Head of caudate nucleus (tissue), 42 donors: ENCODE data around the gene RNF11.
"Not testable (repeated sequence)": the region's sequence is repeated elsewhere in the genome, so short reads cannot be mapped to it uniquely, and the experiment has no call there.

ENCODE experiments used
- DNase-seq, 42 donors: peaks; one replicate each; pipeline versions ENCODE4 v3.0.0 to v3.0.0-alpha.2; 2020 to 2021; ENCODE audit warnings: mixed read lengths in 7 of 42
- intact Hi-C: fragments of 100-400 bp; cut with DNase I; formaldehyde crosslinking; loops from one replicate; pipeline ENCODE4 v1.15.0; 2022

RNF11 gene

DNA sequence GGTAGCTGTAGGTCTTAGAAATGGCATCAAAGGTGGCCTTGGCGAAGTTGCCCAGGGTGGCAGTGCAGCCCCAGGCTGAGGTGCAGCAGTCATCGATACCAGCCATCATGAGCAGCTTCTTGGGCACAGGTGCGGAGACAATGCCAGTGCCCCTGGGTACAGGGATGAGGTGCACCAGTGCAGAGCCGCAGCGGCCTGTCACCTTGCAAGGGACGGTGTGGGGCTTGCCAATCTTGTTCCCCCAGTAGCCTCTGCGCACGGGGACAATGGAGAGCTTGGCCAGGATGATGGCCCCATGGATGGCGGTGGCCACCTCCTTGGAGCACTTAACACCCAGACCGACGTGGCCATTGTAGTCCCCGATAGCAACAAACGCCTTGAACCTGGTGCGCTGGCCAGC, 14.7 kb downstream of the RNF11 start:
- DNase-seq, intact Hi-C loops: not testable (repeated sequence)

DNA sequence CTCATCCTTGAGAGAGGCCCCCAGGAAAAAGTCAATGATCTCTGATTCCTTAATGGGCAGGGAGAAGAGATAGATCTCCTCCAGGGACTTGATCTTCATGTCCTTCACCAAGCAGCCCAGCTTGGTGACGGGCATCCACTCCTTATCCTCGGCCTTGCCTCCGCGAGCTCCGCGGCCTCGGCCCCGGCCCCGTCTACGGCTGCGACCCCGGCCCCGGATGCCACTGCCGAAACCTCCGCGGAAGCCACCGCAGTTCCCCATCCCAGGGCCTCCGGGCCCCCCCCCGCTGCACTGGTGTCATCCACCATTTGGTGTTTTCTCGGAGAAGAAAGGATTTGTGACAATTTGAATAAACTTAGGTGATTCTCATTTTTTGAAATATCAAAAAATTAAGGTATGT, 15.1 kb downstream of the RNF11 start:
- intact Hi-C loops, DNase-seq: not testable (repeated sequence)

DNA sequence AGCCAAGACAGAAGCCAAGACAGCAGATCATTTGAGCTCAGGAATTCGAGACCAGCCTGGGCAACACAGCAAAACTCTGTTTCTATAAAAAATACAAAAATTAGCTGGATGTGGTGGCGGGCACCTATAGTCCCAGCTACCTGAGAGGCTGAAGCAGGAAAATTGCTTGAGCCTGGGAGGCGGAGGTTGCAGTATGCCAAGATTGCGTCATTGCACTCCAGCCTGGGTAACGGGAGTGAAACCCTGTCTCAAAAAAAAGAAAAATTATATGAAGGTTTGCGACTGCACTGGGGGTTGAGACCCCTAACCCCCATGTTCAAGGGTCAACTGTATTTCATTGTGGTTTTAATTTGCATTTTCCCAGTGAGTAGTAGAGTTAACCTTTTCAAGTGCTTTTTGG, 16.3 kb downstream of the RNF11 start:
- intact Hi-C loops = no loop called here

DNA sequence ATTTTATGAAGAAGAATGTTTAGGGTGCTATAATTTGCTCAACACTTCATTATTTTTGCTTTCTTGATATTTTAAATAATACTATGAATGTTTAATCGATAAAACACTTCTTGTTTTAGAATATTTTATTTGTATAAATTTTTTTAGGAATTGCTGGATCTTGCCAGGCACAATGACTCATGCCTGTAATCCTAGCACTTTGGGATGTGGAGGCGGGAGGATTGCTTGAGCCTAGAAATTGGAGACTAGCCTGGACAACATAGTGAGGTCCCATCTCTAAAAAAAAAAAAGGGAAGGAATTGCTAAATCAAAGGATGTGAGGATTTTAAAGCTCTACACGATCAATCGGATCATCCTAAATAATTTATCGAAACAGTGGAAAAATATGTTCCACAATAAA, 17.6 kb downstream of the RNF11 start:
- intact Hi-C loops = no loop called here
- no peak for DNase-seq

More for the DNA sequence above, 16.3 kb downstream of the RNF11 start:
- DNase-seq = no peak

DNA sequence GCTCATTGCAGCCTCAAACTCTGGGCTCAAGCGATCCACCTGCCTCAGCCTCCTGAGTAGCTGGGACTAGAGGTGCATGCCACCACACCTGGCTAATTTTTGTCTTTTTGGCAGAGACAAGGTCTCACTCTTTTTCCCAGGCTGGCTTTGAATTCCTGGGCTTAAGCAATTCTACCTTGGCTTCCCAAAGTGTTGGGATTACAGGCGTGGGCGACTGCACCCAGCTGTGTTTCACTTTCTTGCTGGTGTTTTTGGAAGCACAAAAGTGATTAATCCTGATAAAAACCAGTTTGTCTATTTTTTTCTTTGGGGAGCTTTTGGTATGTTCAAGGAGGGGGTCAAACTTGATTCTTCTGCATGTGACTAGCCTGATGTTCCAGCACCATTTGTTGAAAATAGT, 19.3 kb downstream of the RNF11 start:
- DNase-seq = peak in 1 of 42 donors; percentile 34
- intact Hi-C loops = no loop called here

DNA sequence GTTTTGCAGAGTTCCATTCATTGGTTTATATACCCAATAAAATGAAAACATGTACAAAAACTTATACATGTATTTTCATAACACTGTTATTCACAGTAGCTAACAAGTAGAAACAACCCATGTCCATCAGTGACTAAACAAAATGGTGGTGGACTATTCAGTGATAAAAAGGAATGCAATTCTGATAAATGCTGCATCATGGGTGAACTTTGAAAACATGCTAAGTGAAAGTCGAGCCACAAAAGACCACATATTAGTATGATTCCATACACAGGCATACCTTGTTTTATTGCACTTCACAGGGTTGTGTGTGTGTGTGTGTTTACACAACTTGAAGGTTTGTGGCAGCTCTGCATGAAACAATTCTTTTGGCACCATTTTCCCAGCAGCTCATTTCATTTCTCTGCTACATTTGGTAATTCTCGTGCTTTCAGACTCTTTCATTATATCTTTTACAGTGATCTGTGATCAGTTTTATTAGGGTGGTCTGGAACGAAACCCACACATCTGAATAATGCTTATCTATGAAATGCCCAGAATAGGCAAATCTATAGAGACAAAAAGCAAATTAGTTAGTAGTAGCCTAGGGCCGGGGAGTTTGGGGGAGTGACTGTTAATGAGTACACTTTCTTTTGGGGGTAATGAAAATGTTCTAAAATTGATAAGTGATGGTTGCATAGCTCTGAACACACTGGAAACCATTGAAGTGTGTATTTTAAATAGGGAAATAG, 27.2 kb downstream of the RNF11 start:
- intact Hi-C loops = no loop called here
- no peak for DNase-seq

DNA sequence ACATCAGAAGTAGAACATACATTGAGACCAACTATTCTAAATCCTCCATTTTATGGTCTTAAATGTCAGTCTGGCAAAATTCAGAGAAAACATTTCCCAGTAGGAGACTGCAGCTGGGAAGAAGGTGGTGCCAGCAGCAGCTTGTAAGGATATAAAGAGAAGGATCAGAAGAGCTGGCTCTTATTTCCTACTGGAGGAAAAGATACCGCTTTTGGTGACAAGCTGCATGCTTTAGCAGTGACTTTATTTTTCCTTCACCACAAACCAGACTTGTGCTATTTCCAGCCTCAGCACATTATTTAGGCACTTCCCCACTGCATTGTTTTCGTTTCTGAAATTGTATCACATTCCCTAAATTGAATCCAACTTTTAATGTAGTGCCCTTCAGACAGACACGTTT, 28.4 kb downstream of the RNF11 start:
- no peak for DNase-seq
- intact Hi-C loops = no loop called here

DNA sequence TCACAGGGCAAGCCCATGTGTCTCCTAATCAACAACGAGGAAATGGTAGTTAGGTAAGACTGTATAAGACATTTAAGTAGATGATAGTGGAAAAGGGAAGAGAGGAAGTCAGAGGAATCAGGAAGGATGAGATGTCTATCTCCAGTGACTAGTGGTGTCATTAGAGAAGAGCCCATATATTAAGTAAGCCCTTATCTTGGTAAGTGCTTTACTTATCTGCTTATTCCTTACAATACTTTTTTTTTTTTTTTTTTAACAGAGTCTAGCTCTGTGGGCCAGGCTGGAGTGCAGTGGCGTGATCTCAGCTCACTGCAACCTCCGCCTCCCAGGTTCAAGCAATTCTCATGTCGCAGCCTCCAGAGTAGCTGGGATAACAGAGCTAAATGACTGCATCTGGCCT, 29.5 kb downstream of the RNF11 start:
- DNase-seq = no peak
- intact Hi-C loops = no loop called here

DNA sequence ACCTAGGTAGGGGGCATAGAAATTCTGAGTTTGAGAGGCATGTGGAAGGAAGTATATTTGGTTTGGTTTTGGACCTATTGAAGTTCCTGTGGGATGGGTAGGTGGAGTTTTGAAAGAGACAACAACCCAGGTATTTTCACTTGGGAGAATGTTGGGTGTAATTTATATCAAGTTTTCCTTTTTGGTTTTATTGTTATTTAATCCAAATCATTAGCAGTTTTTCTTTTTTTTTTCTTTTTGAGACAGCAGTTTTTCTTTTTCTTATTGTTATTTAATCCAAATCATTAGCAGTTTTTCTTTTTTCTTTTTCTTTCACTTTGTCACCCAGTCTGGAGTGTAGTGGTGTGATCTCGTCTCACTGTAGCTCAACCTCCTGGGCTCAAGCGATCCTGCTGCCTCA, 30.1 kb downstream of the RNF11 start:
- intact Hi-C loops = no loop called here

DNA sequence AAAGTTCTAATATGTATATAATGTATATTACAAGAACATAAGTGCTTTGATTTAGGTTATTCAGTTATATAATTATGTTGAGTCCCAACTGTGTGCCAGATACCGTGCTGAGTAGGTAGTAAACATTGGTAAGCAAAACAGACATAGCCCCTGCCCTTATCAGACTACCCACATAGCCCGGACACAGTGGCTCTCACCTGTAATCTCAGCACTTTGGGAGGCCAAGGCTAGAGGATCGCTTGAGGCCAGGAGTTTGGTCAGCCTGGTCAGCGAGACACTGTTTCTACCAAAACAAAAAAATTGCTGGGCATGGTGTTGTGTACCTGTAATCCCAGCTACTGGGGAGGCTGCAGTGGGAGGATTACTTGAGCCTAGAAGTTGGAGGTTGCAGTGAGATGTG, 30.7 kb downstream of the RNF11 start:
- intact Hi-C loops = no loop called here

More for the DNA sequence above, 30.1 kb downstream of the RNF11 start:
- no peak for DNase-seq

DNA sequence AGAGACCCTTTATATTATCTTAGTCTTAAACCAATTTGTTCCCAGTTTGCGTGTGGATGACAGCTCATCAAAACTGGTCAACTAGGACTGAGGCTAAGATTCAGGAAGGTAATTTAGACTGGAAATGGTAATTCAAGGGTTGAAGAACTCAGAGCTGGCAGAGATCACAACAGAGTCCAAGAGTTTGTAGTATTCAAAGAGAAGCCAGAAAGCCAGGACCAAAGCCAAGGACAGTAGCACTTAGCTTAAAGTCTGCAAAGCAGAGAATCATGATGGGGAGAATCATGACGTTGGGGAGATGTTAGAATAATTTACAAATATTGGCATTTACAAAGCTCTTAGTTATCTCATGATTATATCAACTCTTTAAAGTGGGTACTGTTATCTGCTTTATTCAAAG, 32.6 kb downstream of the RNF11 start:
- no peak for DNase-seq
- intact Hi-C loops = no loop called here

More for the DNA sequence above, 30.7 kb downstream of the RNF11 start:
- no peak for DNase-seq

DNA sequence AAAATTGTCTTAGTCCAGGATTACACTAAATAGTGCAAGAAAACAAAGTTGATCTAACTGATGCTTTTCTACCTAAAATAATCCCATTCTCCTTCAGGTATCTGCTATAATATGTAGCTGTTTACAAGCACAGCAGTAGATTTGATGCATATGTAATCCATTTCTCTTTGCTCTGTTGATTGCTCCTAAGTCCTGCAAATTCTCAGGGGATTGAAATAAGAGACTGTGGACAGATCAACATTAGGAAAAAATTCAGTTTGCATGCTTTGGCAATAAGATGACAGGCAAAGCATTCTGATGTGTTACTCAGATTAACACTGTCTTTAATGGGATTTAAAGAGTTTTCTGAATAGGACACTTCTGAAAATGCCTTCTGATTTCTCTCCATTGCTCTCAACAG, 34.7 kb downstream of the RNF11 start:
- DNase-seq = no peak
- intact Hi-C loops = no loop called here

DNA sequence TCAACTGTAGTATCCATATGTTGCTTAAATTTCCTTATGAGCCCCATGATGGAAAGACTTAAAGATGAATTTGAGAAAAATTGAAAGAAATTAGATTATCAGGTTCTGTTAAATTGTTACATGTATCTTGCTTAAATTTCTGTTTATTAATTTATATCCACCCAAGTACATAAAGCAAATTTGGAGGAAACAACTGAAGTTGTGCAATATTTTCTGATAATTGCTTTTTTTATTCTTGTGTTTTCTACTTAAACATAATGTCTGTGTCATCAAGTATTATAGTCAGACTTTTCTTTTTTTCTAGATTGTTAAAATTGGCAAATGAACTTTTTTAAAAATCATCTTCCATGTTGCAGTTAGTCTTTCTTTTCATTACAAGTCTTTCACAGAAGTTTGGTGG, 36.8 kb downstream of the RNF11 start:
- no peak for DNase-seq
- intact Hi-C loops = no loop called here

DNA sequence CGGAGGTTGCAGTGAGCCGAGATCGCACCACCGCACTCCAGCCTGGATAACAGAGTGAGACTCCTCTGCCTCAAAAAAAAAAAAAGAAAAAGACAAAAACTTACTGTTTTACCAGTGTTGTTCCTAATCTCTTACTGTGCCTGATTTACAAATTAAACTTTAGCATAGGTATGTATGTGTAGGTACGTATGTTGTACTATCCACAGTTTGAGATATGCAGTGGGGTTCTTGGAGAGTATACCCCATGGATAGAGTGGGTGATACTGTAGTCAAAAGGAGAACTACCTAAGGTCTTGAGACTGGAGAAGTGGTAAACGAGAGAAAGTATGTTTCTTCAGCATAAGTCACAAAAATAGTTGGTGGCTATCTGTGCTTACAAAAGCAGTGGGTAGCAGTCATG, 38.6 kb downstream of the RNF11 start:
- DNase-seq = no peak
- intact Hi-C loops = no loop called here

DNA sequence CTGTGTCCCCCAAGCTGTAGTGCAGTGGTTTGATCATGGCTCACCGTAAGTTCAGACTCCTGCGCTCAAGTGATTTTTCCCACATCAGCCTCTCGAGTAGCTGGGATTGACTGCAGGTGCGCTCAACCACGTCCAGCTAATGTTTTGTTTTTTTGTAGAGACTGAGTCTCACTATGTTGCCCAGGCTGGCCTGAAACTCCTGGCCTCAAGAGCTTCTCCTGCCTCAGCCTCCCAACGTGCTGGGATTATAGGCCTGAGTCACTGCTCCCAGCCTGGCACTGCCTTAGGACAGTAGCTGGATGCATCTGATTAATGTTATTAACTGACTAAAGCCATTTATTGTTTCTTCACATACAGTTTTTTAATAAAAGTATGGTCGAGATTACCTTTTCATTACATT, 40.2 kb downstream of the RNF11 start:
- intact Hi-C loops = no loop called here
- no peak for DNase-seq

DNA sequence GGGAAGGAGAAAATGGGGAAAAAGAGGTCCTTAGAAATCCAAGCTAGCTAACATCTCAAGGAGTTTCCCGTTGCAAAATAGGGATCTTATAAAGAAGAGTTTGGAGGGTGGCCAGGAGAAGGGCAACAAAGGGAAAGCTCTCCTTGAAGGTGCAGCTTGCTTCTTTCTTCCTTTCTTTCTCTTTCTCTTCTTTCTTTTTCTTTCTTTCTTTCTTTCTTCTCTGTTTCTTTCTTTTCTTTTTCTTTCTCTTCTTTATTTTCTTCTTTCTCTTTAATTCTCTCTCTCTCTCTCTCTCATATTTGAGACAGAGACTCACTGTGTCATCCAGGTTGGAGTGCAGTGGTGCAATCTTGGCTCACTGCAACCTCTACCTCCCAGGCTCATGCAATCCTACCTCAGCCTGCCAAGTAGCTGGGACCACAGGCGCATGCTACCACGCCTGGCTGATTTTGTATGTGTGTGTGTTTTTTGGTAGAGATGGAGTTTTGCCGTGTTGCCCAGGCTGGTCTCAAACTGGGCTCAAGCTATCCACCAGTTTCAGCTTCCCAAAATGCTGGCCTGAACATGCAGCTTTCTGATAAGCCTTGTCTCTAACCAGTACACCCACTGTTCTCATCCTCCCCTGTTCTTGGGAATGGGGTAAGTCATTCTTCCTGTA, 44.4 kb downstream of the RNF11 start:
- intact Hi-C loops = no loop called here
- DNase-seq = no peak

DNA sequence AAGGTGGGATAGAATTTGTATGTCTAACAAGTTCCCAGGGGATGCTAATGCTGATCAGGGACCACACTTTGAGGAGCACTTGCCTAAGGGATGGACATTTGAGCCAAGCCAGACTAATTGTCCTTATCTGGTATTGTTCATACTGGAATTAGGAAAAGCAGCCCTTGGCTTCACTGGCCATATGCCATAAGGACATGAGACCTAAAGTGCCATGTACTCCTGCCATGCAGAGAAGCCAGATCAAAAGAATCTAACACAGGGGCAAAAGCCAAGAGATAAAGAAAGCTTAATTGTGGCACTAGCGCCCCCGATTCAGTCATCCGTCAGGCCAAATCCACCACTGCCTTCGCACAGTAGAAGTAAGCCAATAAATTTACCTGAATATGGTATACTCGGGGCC, 45.7 kb downstream of the RNF11 start:
- DNase-seq = no peak
- intact Hi-C loops = no loop called here

DNA sequence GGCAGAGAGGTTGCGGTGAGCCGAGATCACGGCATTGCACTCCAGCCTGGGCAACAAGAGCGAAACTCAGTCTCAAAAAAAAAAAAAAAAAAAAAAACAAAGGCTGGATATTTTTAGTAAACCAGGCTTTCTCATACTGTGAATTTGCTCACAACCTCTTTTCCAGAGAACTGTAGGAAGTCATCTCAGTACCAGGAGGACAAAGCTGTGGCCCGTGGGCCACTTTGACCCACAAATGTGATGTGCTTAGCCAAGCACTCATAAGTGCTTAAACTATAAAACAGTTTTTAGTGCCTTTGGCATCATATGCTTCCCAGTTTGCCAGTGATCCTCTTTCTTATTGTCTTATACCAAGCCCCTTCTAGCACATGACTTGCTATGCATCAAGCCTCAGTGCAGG, 46.5 kb downstream of the RNF11 start:
- intact Hi-C loops = no loop called here

DNA sequence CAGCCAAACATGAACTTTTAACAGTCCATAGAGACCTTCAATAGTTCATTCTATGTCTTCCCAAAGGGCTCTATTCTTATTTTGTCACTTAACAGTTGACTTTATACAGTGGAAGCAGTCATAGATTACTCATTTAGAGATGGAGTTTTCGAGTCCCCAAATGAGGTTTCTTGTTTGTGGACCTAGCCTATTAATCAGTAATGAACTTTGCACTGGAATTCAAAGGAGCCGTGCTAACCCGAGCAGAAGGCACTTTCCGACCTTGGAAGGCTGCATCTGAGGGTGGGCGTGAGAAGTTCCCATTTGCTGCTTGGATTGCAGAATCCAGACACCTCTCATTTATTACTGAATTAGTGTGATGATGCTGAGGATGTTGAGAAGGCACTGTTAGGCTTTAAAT, 47.9 kb downstream of the RNF11 start:
- intact Hi-C loops = no loop called here
- no peak for DNase-seq

More for the DNA sequence above, 46.5 kb downstream of the RNF11 start:
- no peak for DNase-seq

DNA sequence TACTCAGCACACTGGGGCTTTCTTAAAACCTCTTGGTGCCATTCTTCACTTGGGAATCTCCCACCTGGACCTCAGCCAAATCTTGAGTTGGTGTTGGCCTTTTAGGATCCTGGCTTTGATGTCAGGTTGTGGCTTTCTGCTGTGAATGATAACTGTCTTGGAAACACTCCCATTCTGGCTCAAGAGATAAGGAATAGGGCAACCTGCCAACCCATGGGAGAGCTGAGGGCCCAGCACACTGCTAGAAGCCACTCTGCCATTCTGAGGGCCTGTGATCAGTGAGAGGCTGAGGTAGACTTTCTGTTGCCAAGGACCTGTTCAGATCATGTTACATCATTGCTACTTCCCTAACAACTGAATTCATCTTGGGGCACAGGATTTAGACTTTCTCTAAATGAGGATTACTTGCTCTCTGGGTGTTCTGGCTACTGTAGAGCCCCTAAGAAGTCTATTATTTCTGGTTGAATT, 48.4 kb downstream of the RNF11 start:
- peak in 1 of 42 donors; percentile 16 for DNase-seq
- intact Hi-C loops = no loop called here

DNA sequence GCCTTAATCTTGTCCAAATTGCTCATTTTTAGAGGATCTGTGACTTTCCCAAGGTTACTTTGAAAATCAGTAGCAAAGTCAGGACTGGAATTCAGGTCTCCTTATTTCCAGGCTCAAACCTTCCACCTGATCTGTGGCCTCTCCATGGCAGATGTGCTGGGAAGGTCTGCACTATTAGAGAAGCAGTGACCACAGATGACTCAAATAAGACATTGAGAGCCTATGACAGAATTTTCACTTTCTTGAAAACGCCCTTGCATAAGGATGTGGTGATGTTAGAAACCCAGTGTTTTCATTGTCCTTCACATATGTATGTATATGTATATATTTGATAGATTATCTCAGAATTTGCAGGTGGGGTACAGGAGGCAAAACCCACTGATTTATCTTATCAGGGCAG, 49.0 kb downstream of the RNF11 start:
- no peak for DNase-seq
- intact Hi-C loops = no loop called here
